Retinal pigment epithelial cell (primary cell): Measurements from ENCODE around the gene HLA-DQA1.
"Not testable (repeated sequence)": the region's sequence is repeated elsewhere in the genome, so short reads cannot be mapped to it uniquely, and the experiment has no call there.

Source experiments
- DNase-seq: peaks from one replicate; pipeline ENCODE4 v3.0.0-alpha.2; 2010; ENCODE audit warnings: low read depth
- H3K4me3 ChIP-seq: 2 replicates; pipeline ENCODE4 v1.5.1; 2011; ENCODE audit warnings: mild to moderate bottlenecking, low read length, control low read depth, moderate library complexity
- TF ChIP-seq, protein P1 (sequence below): conservative IDR thresholded peaks from 2 replicates; pipeline ENCODE4 v1.5.1; 2011; ENCODE audit warnings: low read depth, low read length, control low read depth, inconsistent platforms

Gene HLA-DQA1

DNA sequence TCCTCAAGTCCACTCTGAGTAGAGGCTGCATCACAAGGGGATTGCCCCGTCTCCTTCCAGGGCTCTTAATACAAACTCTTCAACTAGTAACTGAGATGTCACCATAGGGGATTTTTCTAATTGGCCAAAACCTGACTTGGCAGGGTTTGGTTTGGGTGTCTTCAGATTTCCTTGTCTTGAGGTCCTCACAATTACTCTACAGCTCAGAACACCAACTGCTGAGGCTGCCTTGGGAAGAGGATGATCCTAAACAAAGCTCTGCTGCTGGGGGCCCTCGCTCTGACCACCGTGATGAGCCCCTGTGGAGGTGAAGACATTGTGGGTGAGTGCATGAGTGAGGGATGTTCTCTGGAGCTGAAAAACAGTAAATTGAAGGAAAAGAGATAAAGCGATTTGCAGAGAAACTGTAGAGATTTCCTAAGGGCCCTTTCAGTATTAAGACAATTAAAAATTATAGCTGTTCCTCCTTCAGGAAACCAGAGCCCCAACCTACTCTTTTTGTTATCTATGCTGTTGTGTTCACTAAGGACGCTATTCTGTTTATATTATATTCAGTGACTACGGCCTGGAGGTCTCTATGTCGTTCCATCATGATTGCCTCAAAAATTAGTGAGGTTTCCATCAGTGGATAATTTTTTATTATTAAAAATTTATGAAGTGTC is at the start of gene HLA-DQA1:
Gene HLA-DQA1 (plus strand): TSS at position 188 of the 662 bp plus-strand sequence. CDS start 53 bp downstream, at position 241.
- no peak for DNase-seq
- no peak within 1 kb of the TSS for H3K4me3 ChIP-seq
- TF ChIP-seq, protein P1, sequence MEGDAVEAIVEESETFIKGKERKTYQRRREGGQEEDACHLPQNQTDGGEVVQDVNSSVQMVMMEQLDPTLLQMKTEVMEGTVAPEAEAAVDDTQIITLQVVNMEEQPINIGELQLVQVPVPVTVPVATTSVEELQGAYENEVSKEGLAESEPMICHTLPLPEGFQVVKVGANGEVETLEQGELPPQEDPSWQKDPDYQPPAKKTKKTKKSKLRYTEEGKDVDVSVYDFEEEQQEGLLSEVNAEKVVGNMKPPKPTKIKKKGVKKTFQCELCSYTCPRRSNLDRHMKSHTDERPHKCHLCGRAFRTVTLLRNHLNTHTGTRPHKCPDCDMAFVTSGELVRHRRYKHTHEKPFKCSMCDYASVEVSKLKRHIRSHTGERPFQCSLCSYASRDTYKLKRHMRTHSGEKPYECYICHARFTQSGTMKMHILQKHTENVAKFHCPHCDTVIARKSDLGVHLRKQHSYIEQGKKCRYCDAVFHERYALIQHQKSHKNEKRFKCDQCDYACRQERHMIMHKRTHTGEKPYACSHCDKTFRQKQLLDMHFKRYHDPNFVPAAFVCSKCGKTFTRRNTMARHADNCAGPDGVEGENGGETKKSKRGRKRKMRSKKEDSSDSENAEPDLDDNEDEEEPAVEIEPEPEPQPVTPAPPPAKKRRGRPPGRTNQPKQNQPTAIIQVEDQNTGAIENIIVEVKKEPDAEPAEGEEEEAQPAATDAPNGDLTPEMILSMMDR, result no peak

DNA sequence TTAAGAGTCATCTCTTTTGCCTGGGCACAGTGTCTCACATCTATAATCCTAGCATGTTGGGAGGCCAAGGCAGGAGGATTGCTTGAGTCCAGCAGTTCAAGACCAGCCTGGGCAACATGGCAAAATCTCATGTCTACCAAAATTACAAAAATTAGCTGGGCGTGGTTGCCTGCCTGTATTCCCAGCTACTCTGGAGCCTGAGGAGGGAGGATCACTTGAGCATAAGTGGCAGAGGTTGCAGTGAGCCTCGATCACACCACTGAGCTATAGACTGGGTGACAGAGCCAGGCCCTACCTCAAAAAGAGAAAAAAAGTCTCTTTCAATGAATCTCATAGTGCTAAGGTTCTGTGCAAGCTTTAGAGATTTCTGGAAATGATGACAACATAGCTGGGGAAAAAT is 49.0 kb upstream of the HLA-DQA1 start:
- TF ChIP-seq, protein P1, result no peak
- no peak for DNase-seq
- no peak overlapping the region for H3K4me3 ChIP-seq

DNA sequence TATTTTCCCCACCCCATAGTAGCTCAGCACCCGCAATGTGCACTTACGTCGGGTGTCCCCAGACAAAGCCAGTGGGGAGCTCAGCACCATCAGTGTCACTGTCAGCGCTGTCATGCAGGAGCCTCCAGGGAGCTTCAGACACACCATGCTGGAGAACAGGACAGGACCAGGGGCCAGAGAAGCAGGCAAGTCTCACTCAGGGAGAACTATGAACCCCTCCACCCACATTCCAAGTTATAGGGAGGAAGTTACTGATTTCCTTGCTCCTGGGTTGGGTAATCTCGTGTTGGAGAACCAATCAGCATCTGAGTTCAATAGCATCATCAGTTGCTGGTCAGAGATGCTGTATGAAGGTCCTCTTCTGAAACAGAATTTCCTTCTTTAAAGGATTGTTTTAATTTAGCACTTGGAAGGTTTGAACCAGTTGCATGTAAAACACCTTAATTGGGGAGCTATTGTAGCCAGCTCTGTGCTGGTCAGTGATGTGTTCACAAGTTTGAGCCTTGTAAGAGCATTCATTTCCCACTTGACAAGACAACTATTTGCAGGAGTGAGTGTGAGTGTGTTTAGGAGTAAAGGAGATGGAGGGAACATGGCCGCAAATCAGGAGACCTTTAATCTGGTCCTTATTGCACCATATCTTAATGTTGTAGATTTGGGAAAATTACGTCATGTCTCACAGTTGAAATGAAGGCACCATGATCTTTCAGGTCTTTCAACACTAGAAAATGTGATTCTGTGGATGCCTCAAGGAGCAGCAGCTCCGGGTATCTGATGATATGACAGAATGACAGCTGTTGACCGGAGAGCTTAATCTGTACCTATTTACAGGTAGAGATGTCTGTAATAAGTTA is 47.4 kb upstream of the HLA-DQA1 start, which contains the start of gene HLA-DRB1:
Gene HLA-DRB1 (minus strand): TSS at position 253 of the 854 bp plus-strand sequence. CDS start 106 bp downstream, at position 147.
- TF ChIP-seq, protein P1, result no peak

DNA sequence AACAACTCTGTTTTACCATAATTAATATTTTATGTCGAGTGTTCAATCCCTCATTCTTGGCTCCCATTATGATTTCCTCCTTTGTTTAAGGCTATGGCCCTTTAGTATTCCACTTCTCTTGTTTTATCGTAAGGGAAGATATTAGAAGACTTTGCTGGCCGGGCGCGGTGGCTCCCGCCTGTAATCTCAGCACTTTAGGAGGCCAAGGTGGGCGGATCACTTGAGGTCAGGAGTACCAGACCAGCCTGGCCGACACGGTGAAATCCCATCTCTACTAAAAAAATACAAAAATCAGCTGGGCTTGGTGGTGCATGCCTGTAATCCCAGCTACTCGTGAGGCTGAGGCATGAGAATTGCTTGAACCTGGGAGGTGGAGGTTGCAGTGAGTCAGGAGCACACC is 46.5 kb upstream of the HLA-DQA1 start:
- not testable (repeated sequence) for DNase-seq, H3K4me3 ChIP-seq

More for the DNA sequence above, 47.4 kb upstream of the HLA-DQA1 start, which contains the start of gene HLA-DRB1:
- H3K4me3 ChIP-seq, result no peak within 1 kb of the TSS
- DNase-seq, result no peak

DNA sequence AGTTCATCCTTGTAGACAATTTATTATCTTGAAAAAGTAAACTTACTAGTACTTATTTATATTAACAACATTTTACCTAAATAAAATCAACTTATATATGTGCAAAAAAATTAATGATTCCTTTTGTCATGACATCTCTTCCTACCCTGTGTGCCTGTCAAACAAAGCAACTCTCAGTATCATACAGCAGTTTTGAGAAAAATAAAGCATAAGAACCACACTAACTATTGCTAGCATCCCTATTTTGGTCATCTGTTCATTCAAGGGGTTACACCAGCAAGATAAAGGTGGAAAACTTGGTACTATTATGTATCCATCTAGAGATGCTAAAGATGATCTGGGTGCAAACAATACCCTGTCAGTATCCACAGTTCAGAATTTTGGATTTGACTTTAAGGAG is 40.2 kb upstream of the HLA-DQA1 start:
- TF ChIP-seq, protein P1, result no peak

DNA sequence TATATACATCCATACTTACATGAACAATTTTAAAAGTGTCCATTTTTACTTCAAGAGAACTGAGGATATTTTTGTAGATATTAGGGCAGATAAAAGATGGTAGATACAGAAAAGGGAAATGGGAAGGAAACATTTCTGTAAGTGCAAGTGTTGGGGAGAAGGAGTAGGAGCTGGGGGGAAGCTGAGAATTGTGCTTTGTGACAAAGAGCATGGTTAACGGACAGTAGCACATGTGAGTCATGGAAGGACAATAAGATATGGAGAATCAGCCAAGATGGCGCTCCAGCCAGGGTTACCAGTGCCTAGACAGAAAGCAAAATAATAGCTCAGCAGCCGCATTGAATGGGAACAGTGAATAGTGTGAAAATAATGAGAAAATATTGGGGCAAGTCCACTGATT is 34.8 kb upstream of the HLA-DQA1 start:
- TF ChIP-seq, protein P1, result no peak
- DNase-seq, result no peak
- no peak overlapping the region for H3K4me3 ChIP-seq

More for the DNA sequence above, 40.2 kb upstream of the HLA-DQA1 start:
- H3K4me3 ChIP-seq, result no peak overlapping the region
- DNase-seq, result no peak

DNA sequence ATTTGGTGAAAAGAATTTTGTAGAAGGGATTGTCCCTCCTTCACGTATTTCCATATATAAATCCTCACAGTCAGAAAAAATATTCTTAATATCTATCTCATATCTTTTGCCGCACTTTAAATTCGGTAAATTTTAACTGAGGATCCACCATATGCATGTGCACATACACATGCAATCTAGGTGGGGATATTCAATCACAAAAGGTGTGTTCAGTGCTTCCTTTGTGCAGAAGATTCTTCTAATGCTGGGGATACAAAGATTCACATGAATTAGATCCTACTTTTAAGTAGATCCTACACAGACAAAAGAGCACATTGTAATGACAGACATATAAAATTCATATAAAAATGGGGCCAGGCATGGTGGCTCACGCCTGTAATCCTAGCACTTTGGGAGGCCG is 34.0 kb upstream of the HLA-DQA1 start:
- no peak overlapping the region for H3K4me3 ChIP-seq
- no peak for DNase-seq
- TF ChIP-seq, protein P1, result no peak
